ENCODE data around the gene TSHZ2. TPM values are rescaled to one million over a fixed set of nuclear protein-coding genes. Genes with fewer than 3 reads are reported as not detected.

Gene TSHZ2
- total and polyA plus RNA-seq, 2 donors (not counting 1 experiment from before 2014, with no cell fraction given) = 1.00 to 5.7 TPM

DNA sequence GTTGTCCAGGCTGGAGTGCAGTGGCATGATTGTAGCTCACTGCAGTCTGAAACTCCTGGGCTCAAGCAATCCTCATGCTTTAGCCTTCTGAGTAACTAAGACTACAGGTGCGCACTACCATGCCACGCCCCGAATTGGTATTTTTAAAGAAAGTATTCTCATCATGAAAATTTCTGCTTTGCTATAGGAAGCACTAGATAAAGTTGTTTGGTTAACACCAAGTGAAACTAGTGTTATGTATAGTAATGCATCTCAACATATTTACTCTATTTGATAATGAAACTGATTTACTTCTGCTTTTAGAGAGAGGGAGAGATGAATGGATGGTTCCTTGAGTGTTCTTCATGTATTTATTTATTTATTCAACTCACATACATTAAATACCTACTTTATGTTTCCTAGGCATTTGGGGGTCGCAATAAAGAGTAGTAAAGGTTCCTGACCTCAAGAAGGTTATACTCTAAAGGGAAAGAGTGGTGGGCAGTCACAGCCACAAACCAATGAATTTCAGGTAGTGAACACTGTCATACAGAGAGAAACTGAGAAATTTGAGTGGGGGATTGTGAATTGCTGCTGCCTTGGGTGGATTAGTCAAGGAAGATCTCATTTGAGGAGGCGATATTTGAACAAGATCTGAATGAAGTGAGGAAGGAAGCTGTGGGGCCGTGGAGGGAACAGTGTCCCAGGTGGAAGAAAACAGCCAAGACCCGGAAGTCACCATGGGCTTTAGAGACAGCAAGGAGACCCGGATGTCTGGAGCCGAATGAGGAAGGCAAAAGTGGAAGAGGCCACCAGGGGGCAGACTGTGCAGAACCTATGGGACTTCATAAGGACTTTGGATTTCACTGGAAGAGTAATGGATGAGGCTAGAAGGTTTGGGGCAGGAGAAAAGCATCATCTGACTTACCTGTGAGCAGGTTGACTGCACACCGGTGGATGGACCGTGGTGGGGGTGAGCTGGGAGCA, 185.6 kb downstream of the TSHZ2 start:
- H4K20me1 ChIP-seq (ENCODE audit: control insufficient read depth, insufficient read depth, low read length, poor library complexity, severe bottlenecking) = no peaks in the 10 kb centered on the region
- H3K4me3 ChIP-seq (ENCODE audit: control extremely low read depth in 1 of 5, extremely low read depth in 1 of 5, insufficient read depth in 1 of 5, low read depth in 2 of 5, low read length in 4 of 5) = no peak overlapping the region
- H3K4me1 ChIP-seq (ENCODE audit: control insufficient read depth in 2 of 2, insufficient read depth in 2 of 2, low read length in 2 of 2) = peaks cover 3 to 19% of the 10 kb centered on the region in 2 donors
- POLR2A ChIA-PET = interaction anchor here (0.7 kb wide), 1 partner anchor 806 kb away, joined by 3 read pairs; no protein-coding TSS in a partner anchor
- peak overlapping the region; percentile 17 for H2AFZ ChIP-seq (ENCODE audit: insufficient read depth, low read depth, low read length, poor library complexity, severe bottlenecking)
- peak overlapping the region; percentile 28 for H3K4me2 ChIP-seq (replicated peaks; ENCODE audit: low read depth, low read length, poor library complexity, severe bottlenecking)
- intact Hi-C loops (cut with micrococcal nuclease) = loop anchor here (5.0 to 10.0 kb wide), 2 partner anchors 153 to 785 kb away; no protein-coding TSS in a partner anchor
- H3K9me3 ChIP-seq (ENCODE audit: control extremely low read depth in 1 of 3, control insufficient read depth in 2 of 3, insufficient read depth in 1 of 3, low read length in 2 of 3) = peaks cover 0 to 11% (median 0%) of the 10 kb centered on the region in 3 donors
- H3K36me3 ChIP-seq (replicated peaks in 1 of 2; ENCODE audit: control extremely low read depth in 1 of 2, control insufficient read depth in 1 of 2, extremely low read depth in 1 of 2, insufficient read depth in 2 of 2, low read length in 1 of 2) = no peaks in the 10 kb centered on the region
- no peaks in the 10 kb centered on the region for H3K27me3 ChIP-seq (replicated peaks in 1 of 4; ENCODE audit: control extremely low read depth in 1 of 4, control insufficient read depth in 3 of 4, insufficient read depth in 4 of 4, low read length in 3 of 4)
- ATAC-seq (ENCODE audit: low read depth) (peak; percentile 67), DNase-seq (peak; percentile 52)
- peaks cover 6% of the 10 kb centered on the region for H3K27me3 Mint-ChIP-seq
- H3K9ac ChIP-seq (ENCODE audit: low read length) = no peak overlapping the region
- TF ChIP-seq, protein P1, sequence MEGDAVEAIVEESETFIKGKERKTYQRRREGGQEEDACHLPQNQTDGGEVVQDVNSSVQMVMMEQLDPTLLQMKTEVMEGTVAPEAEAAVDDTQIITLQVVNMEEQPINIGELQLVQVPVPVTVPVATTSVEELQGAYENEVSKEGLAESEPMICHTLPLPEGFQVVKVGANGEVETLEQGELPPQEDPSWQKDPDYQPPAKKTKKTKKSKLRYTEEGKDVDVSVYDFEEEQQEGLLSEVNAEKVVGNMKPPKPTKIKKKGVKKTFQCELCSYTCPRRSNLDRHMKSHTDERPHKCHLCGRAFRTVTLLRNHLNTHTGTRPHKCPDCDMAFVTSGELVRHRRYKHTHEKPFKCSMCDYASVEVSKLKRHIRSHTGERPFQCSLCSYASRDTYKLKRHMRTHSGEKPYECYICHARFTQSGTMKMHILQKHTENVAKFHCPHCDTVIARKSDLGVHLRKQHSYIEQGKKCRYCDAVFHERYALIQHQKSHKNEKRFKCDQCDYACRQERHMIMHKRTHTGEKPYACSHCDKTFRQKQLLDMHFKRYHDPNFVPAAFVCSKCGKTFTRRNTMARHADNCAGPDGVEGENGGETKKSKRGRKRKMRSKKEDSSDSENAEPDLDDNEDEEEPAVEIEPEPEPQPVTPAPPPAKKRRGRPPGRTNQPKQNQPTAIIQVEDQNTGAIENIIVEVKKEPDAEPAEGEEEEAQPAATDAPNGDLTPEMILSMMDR (IDR thresholded peaks at IDR 0.05) = peak; percentile 47
- no peak for TF ChIP-seq EZH2 (IDR thresholded peaks at IDR 0.05; ENCODE audit: borderline replicate concordance, insufficient read depth, low read depth, low read length, poor library complexity, severe bottlenecking)
- H3K4me3 Mint-ChIP-seq = peak overlapping the region; percentile 57
- peak overlapping the region; percentile 92 for H3K27ac Mint-ChIP-seq
- CTCF ChIA-PET = interaction anchor here (0.8 to 1.3 kb wide), 3 partner anchors 184 to 1013 kb away, joined by 3 to 5 read pairs (median 4); no protein-coding TSS in a partner anchor
- H3K27ac ChIP-seq (ENCODE audit: low read length in 2 of 2) = peak overlapping the region; percentile 44 to 51
- H3K79me2 ChIP-seq (ENCODE audit: control insufficient read depth, insufficient read depth, low read length) = no peaks in the 10 kb centered on the region
- peaks cover 40% of the 10 kb centered on the region for H3K4me1 Mint-ChIP-seq
- peaks cover 6% of the 10 kb centered on the region for H3K9me3 Mint-ChIP-seq (ENCODE audit: insufficient read depth)
- 66% methylated on average over 7 of the region's 11 CpGs for WGBS (ENCODE audit: insufficient coverage)
